NB4 (cell line): ENCODE results near the gene C5orf15.

Source experiments
- CTCF ChIP-seq: IDR thresholded peaks from one replicate; pipeline ENCODE4 v1.5.1; 2012; ENCODE audit warnings: low read depth, low read length
- MAX ChIP-seq: IDR thresholded peaks from 2 replicates; pipeline ENCODE4 v1.6.1; 2011; ENCODE audit warnings: low read depth, low read length
- POLR2A ChIP-seq: IDR thresholded peaks from 2 replicates; pipeline ENCODE4 v1.6.1; 2011; ENCODE audit warnings: mild to moderate bottlenecking; ENCODE audit not compliant: insufficient read length; ENCODE audit errors: extremely low read depth

- TF ChIP-seq POLR2A (no peak), CTCF (no peak), MAX (no peak)
Measured at GRCh38 chr5:133980652-133981051, 12.2 kb upstream of the C5orf15 start.
